H1 (cell line): ENCODE data around the gene MPRIP. TPM values are rescaled to one million over a fixed set of nuclear protein-coding genes. Genes with fewer than 3 reads are reported as not detected.

Experiments used
- CTCF ChIA-PET: fragments of 300-600 bp; sonication (Branson Sonifier 250); formaldehyde crosslinking; loops from one replicate; lab custom pipeline; 2021; ENCODE audit not compliant: partially characterized antibody; lab: Charles Lee
- POLR2A ChIA-PET: fragments of 300-600 bp; sonication (Branson Sonifier 250); formaldehyde crosslinking; loops from one replicate; lab custom pipeline; 2021; ENCODE audit warnings: inconsistent platforms; ENCODE audit not compliant: partially characterized antibody; lab: Charles Lee
- DNase-seq, 2 experiments: peaks; one replicate each; pipeline versions ENCODE4 v3.0.0 to v3.0.0-alpha.2; 2010 to 2022; ENCODE audit warnings: low spot score in 2 of 2, low read depth in 1 of 2, mixed read lengths in 1 of 2
- FAIRE-seq: peaks from 2 replicates; lab custom pipeline; 2011; peaks lifted over from hg19 to GRCh38; lab: Jason Lieb, UNC
- H2AFZ ChIP-seq: 2 replicates; pipeline ENCODE4 v1.8.1; 2012; ENCODE audit warnings: low read length, inconsistent platforms
- H2AK5ac ChIP-seq: 2 replicates; pipeline ENCODE4 v1.6.1; 2013; ENCODE audit warnings: low read depth, low read length
- H2BK120ac ChIP-seq: replicated peaks from 2 replicates; pipeline ENCODE3; 2013; ENCODE audit warnings: low read depth, low read length, inconsistent platforms
- H2BK12ac ChIP-seq: 2 replicates; pipeline ENCODE4 v1.6.1; 2013; ENCODE audit warnings: low read depth, low read length
- H2BK15ac ChIP-seq: 2 replicates; pipeline ENCODE4 v1.6.1; 2013; ENCODE audit warnings: low read length
- H2BK20ac ChIP-seq: 2 replicates; pipeline ENCODE4 v1.6.1; 2013; ENCODE audit warnings: low read length
- H2BK5ac ChIP-seq: 2 replicates; pipeline ENCODE4 v1.6.1; 2013; ENCODE audit warnings: low read depth, low read length
- H3K14ac ChIP-seq: 2 replicates; pipeline ENCODE4 v1.6.1; 2013; ENCODE audit warnings: inconsistent platforms; ENCODE audit not compliant: insufficient read length
- H3K18ac ChIP-seq: 2 replicates; pipeline ENCODE4 v1.6.1; 2013; ENCODE audit warnings: low read length; ENCODE audit errors: extremely low read depth
- H3K23ac ChIP-seq: 2 replicates; pipeline ENCODE4 v1.6.1; 2013; ENCODE audit warnings: inconsistent platforms; ENCODE audit not compliant: insufficient read length
- H3K23me2 ChIP-seq: 2 replicates; pipeline ENCODE4 v1.6.1; 2013; ENCODE audit warnings: low read depth, low read length
- H3K27ac ChIP-seq: 2 replicates; pipeline ENCODE4 v1.6.1; 2011; ENCODE audit warnings: low read depth, low read length, inconsistent platforms
- H3K27me3 ChIP-seq, 4 experiments: replicated peaks in 1 of 4; 1 replicate in 1 of 4; 2 replicates in 3 of 4; pipeline versions ENCODE4 v1.6.1 to v1.8.1; 2011 to 2013; ENCODE audit warnings: low read length in 3 of 4, mild to moderate bottlenecking in 3 of 4, inconsistent platforms in 2 of 4, mixed read lengths in 2 of 4, moderate library complexity in 1 of 4; ENCODE audit not compliant: control insufficient read depth in 3 of 4, insufficient read depth in 3 of 4; ENCODE audit errors: extremely low read depth in 1 of 4
- H3K36me3 ChIP-seq, 4 experiments: 2 replicates each; pipeline versions ENCODE4 v1.6.1 to v1.8.1; 2011 to 2013; ENCODE audit warnings: mild to moderate bottlenecking in 4 of 4, low read length in 3 of 4, moderate library complexity in 2 of 4, control low read depth in 1 of 4, inconsistent platforms in 1 of 4; ENCODE audit not compliant: insufficient read depth in 4 of 4, control insufficient read depth in 2 of 4
- H3K4ac ChIP-seq: replicated peaks from 2 replicates; pipeline ENCODE3; 2013; ENCODE audit warnings: low read length, low read depth, mixed read lengths, inconsistent platforms; ENCODE audit not compliant: insufficient read length
- H3K4me1 ChIP-seq, 4 experiments: replicated peaks in 1 of 4; 1 replicate in 1 of 4; 2 replicates in 3 of 4; pipeline versions ENCODE4 v1.6.1 to v1.8.1; 2011 to 2013; ENCODE audit warnings: low read length in 3 of 4, inconsistent platforms in 2 of 4, mixed read lengths in 1 of 4; ENCODE audit not compliant: insufficient read depth in 4 of 4, control insufficient read depth in 3 of 4
- H3K4me2 ChIP-seq, 2 experiments: 2 replicates each; pipeline versions ENCODE4 v1.6.1 to v1.8.1; 2011 to 2013; ENCODE audit warnings: low read depth in 2 of 2, low read length in 2 of 2, control low read depth in 1 of 2, inconsistent platforms in 1 of 2, mild to moderate bottlenecking in 1 of 2; ENCODE audit not compliant: insufficient read depth in 1 of 2
- H3K4me3 ChIP-seq, 4 experiments: fragments of 200-600, 300-600 bp in 1 of 4; sonication (generic), shearing (Covaris generic), sonication (Bioruptor Twin) in 1 of 4; 2 replicates each; pipeline versions ENCODE4 v1.5.1 to v1.8.1; 2011 to 2016; ENCODE audit warnings: low read length in 4 of 4, low read depth in 3 of 4, control low read depth in 2 of 4, inconsistent platforms in 2 of 4, mild to moderate bottlenecking in 2 of 4, mixed read lengths in 1 of 4, moderate library complexity in 1 of 4; ENCODE audit not compliant: insufficient read depth in 2 of 4; ENCODE audit errors: extremely low read depth in 1 of 4
- H3K56ac ChIP-seq: replicated peaks from 2 replicates; pipeline ENCODE3; 2013; ENCODE audit warnings: low read depth, mild to moderate bottlenecking, mixed read lengths, low read length, inconsistent platforms; ENCODE audit not compliant: insufficient read length
- H3K79me1 ChIP-seq: 2 replicates; pipeline ENCODE4 v1.6.1; 2013; ENCODE audit warnings: low read depth, low read length, control low read depth
- H3K79me2 ChIP-seq, 2 experiments: 2 replicates each; pipeline versions ENCODE4 v1.6.1 to v1.8.1; 2012 to 2013; ENCODE audit warnings: low read length in 2 of 2, mild to moderate bottlenecking in 2 of 2, inconsistent platforms in 1 of 2; ENCODE audit not compliant: insufficient read depth in 2 of 2, control insufficient read depth in 1 of 2
- H3K9ac ChIP-seq, 4 experiments: replicated peaks in 1 of 4; 1 replicate in 1 of 4; 2 replicates in 3 of 4; pipeline versions ENCODE4 v1.6.1 to v1.8.1; 2011 to 2013; ENCODE audit warnings: low read depth in 3 of 4, low read length in 3 of 4, control low read depth in 2 of 4, mild to moderate bottlenecking in 2 of 4, moderate library complexity in 2 of 4, inconsistent platforms in 1 of 4; ENCODE audit errors: extremely low read depth in 1 of 4
- H3K9me3 ChIP-seq, 2 experiments: 2 replicates each; pipeline versions ENCODE4 v1.6.1 to v1.8.1; 2012 to 2013; ENCODE audit warnings: mild to moderate bottlenecking in 2 of 2, moderate library complexity in 2 of 2, control low read depth in 1 of 2, inconsistent platforms in 1 of 2, low read depth in 1 of 2, low read length in 1 of 2, mixed read lengths in 1 of 2; ENCODE audit not compliant: insufficient read depth in 2 of 2
- H4K20me1 ChIP-seq, 2 experiments: replicated peaks in 1 of 2; 2 replicates each; pipeline versions ENCODE3 to v1.8.1; 2011 to 2013; ENCODE audit warnings: inconsistent platforms in 2 of 2, low read length in 2 of 2, mild to moderate bottlenecking in 1 of 2; ENCODE audit not compliant: insufficient read depth in 2 of 2, control insufficient read depth in 1 of 2
- H4K5ac ChIP-seq: 2 replicates; pipeline ENCODE4 v1.6.1; 2013; ENCODE audit warnings: low read length, low read depth, mixed read lengths, inconsistent platforms; ENCODE audit not compliant: insufficient read length
- H4K8ac ChIP-seq: 2 replicates; pipeline ENCODE4 v1.8.0; 2013; ENCODE audit warnings: mild to moderate bottlenecking, moderate library complexity, low read length, inconsistent platforms; ENCODE audit not compliant: insufficient read depth; ENCODE audit errors: extremely low read depth
- H4K91ac ChIP-seq: replicated peaks from 2 replicates; pipeline ENCODE3; 2013; ENCODE audit warnings: low read length, mixed read lengths, inconsistent platforms; ENCODE audit not compliant: insufficient read length
- ATF2 ChIP-seq: IDR thresholded peaks from 2 replicates; pipeline ENCODE4 v1.6.1; 2012; ENCODE audit warnings: low read length, inconsistent platforms
- CHD2 ChIP-seq: IDR thresholded peaks from 2 replicates; pipeline ENCODE4 v1.6.1; 2012; ENCODE audit warnings: low read length, improper control_type of control experiment
- CTBP2 ChIP-seq: IDR thresholded peaks from 2 replicates; pipeline ENCODE4 v1.7.0; 2011; ENCODE audit warnings: borderline replicate concordance, mild to moderate bottlenecking, moderate library complexity, mixed read lengths, low read length; ENCODE audit not compliant: insufficient read depth, insufficient read length
- EZH2 ChIP-seq: fragments of 200-600 bp; sonication (generic); IDR thresholded peaks from 2 replicates; pipeline ENCODE4 v1.7.1; 2012; ENCODE audit warnings: low read depth, mild to moderate bottlenecking, moderate library complexity, low read length, inconsistent platforms; ENCODE audit not compliant: severe bottlenecking
- JUN ChIP-seq: IDR thresholded peaks from 2 replicates; pipeline ENCODE4 v1.6.1; 2011; ENCODE audit warnings: low read depth, mild to moderate bottlenecking, improper control_type of control experiment, low read length
- JUND ChIP-seq: IDR thresholded peaks from 2 replicates; pipeline ENCODE4 v1.6.1; 2011; ENCODE audit warnings: mild to moderate bottlenecking, improper control_type of control experiment, low read length
- RNF2 ChIP-seq: fragments of 200-900, 300-1000 bp; sonication (generic); IDR thresholded peaks from 2 replicates; pipeline ENCODE4 v1.7.1; 2016; ENCODE audit warnings: borderline replicate concordance, low read depth, mild to moderate bottlenecking, antibody characterized with exemption, low read length; ENCODE audit not compliant: poor library complexity, severe bottlenecking; ENCODE audit errors: missing control alignments
- SAP30 ChIP-seq: fragments of 300-600 bp; sonication (generic); IDR thresholded peaks from 2 replicates; pipeline ENCODE4 v1.7.1; 2012; ENCODE audit warnings: low read length, moderate library complexity, mild to moderate bottlenecking, inconsistent platforms; ENCODE audit not compliant: insufficient read depth, insufficient replicate concordance
- SRF ChIP-seq: IDR thresholded peaks from 2 replicates; pipeline ENCODE4 v1.6.1; 2011; ENCODE audit warnings: mild to moderate bottlenecking, low read depth, low read length, moderate library complexity
- TCF12 ChIP-seq: IDR thresholded peaks from 2 replicates; pipeline ENCODE4 v1.6.1; 2011; ENCODE audit warnings: low read depth, mild to moderate bottlenecking, low read length
- WGBS, 2 experiments: shearing (Covaris generic) in 1 of 2; methylation state at CpG; one replicate each; pipeline versions ENCODE4 v1.1.6 to v1.1.7; 2013 to 2015; ENCODE audit warnings: low lambda C conversion rate in 2 of 2, mixed read lengths in 2 of 2, inconsistent platforms in 1 of 2, low coverage in 1 of 2, missing lambda C conversion rate in 1 of 2; ENCODE audit not compliant: insufficient replicate concordance in 2 of 2, insufficient coverage in 1 of 2, insufficient read length in 1 of 2; ENCODE audit errors: extremely low coverage in 1 of 2, missing lambda C conversion rate in 1 of 2; 5-methylcytosine and 5-hydroxymethylcytosine counted together
- polyA plus RNA-seq, 7 experiments: library from polyadenylated mRNA; depleted of rRNA in 3 of 7; stranded (reverse) in 5 of 7; unstranded in 2 of 7; fragments of >200 nt in 5 of 7; fragments of 200-250 nt in 2 of 7; gene quantifications; 1 replicate in 5 of 7; 2 replicates in 1 of 7; 4 replicates in 1 of 7; pipeline versions ENCODE4 v1.2.1 to v1.2.3, GENCODE V29; 2011 to 2013; ENCODE audit warnings: missing spikeins in 2 of 7, mixed read lengths in 2 of 7
- total RNA-seq: library from RNA; stranded (reverse); fragmentation: NEBNext Ultra II Directional; extraction: Animal tissue kit (Norgen Biotek cat#: 25700); gene quantifications from 2 replicates; pipeline ENCODE4 v1.2.1, GENCODE V29; 2021

Gene MPRIP
- total and polyA plus RNA-seq, 2 of the 8 experiments (the other 6 are each of a cell fraction or from before 2014, with no cell fraction given) = 48.6 to 146 TPM

- Histone ChIP-seq H3K56ac (no peak overlapping the region), H3K79me1 (peaks cover 14% of the 10 kb centered on the region), H3K4ac (no peak overlapping the region), H2BK12ac (no peak overlapping the region), H2BK5ac (no peak overlapping the region), H4K20me1 (peaks cover 2 to 5% of the 10 kb centered on the region in 2 experiments), H3K23me2 (no peaks in the 10 kb centered on the region), H3K9ac (no peak overlapping the region), H3K36me3 (no peaks in the 10 kb centered on the region), H4K8ac (no peak overlapping the region; the same call in 1 of the 2 replicates), H3K4me2 (no peak overlapping the region), H2BK15ac (no peak overlapping the region), H3K23ac (no peak overlapping the region), H3K27ac (no peak overlapping the region), H3K79me2 (peaks cover 0 to 18% of the 10 kb centered on the region in 2 experiments; a peak in 1 of 4 replicates), H3K9me3 (no peaks in the 10 kb centered on the region), H3K18ac (no peak overlapping the region), H3K4me3 (no peak overlapping the region), H3K27me3 (no peaks in the 10 kb centered on the region), H3K4me1 (peaks cover 6 to 33% (median 13%) of the 10 kb centered on the region in 4 experiments), H3K14ac (no peak overlapping the region), H4K5ac (no peak overlapping the region), H2BK20ac (0 out of 2 replicates have a peak overlapping the region, but pooled peaks have one; percentile 24), H2AK5ac (no peak overlapping the region), H2BK120ac (no peak overlapping the region), H4K91ac (no peak overlapping the region), H2AFZ (no peak overlapping the region)
- 94% methylated on average over 11 of the region's 11 CpGs; no CpG with 5 or more reads in 1 of the 2 experiments for WGBS, 2 experiments
- FAIRE-seq (no peak), DNase-seq (no peak)
- ChIA-PET CTCF (interaction anchor here (1.1 to 2.0 kb wide), 2 partner anchors 17 to 29 kb away, joined by 3 to 5 read pairs; no protein-coding TSS in a partner anchor), POLR2A (no interaction called here)
- TF ChIP-seq SAP30 (no peak), CHD2 (no peak), JUN (no peak), EZH2 (no peak), JUND (no peak), CTBP2 (no peak), TCF12 (no peak), SRF (no peak), RNF2 (no peak), ATF2 (no peak)
Measured at GRCh38 chr17:17091276-17091675, 49.0 kb downstream of the MPRIP start.
